Kidney epithelial cell (primary cell): ENCODE results near the gene TPM1. TPM values are rescaled to one million over a fixed set of nuclear protein-coding genes. Genes with fewer than 3 reads are reported as not detected.
"Not testable (repeated sequence)": the region's sequence is repeated elsewhere in the genome, so short reads cannot be mapped to it uniquely, and the experiment has no call there.

Experiments
- DNase-seq: peaks from one replicate; pipeline ENCODE4 v3.0.0-alpha.2; 2010; ENCODE audit warnings: low read depth
- H3K27me3 ChIP-seq: 2 replicates; pipeline ENCODE4 v1.6.0; 2011; ENCODE audit warnings: low read length; ENCODE audit not compliant: control insufficient read depth, insufficient read depth
- H3K36me3 ChIP-seq: 2 replicates; pipeline ENCODE4 v1.5.1; 2011; ENCODE audit warnings: low read length; ENCODE audit not compliant: control insufficient read depth, insufficient read depth
- H3K4me3 ChIP-seq: 2 replicates; pipeline ENCODE4 v1.5.1; 2011; ENCODE audit warnings: low read depth, mild to moderate bottlenecking, control low read depth, low read length
- CTCF ChIP-seq: IDR thresholded peaks from 2 replicates; pipeline ENCODE4 v1.5.1; 2011; ENCODE audit warnings: mild to moderate bottlenecking, moderate library complexity, low read length, control low read depth, inconsistent platforms; ENCODE audit not compliant: insufficient read depth, poor library complexity, severe bottlenecking
- total RNA-seq: library from RNA; depleted of rRNA; stranded (reverse); fragments of >200 nt; gene quantifications from 2 replicates; pipeline ENCODE4 v1.2.3, GENCODE V29; 2015

TPM1 gene
- 818 and 847 TPM in 2 replicates for total RNA-seq

- TF ChIP-seq CTCF = peak; percentile 24
- H3K4me3 ChIP-seq = peak within 1 kb of the TSS; percentile 87
- no peaks in the 10 kb centered on the region for H3K27me3 ChIP-seq
- peak; percentile 67 for DNase-seq
- H3K36me3 ChIP-seq = peaks cover 3% of the 10 kb centered on the region
Observed at GRCh38 chr15:63041974-63042876, at the start of gene TPM1. TSS of gene TPM1 (plus strand) at chr15:63042747. CDS start at chr15:63042830, 83 bp downstream.

- DNase-seq = no peak
- Histone ChIP-seq H3K27me3 (no peaks in the 10 kb centered on the region), H3K4me3 (no peak overlapping the region), H3K36me3 (no peaks in the 10 kb centered on the region)
- TF ChIP-seq CTCF = no peak
Observed at GRCh38 chr15:62993066-62993465, 49.5 kb upstream of the TPM1 start.

GRCh38 chr15:62993632-62994031 lies 48.9 kb upstream of the TPM1 start:
- not testable (repeated sequence) for DNase-seq, H3K4me3 ChIP-seq, H3K27me3 ChIP-seq, H3K36me3 ChIP-seq

- no peak for DNase-seq
- Histone ChIP-seq H3K4me3 (no peak overlapping the region), H3K27me3 (no peaks in the 10 kb centered on the region), H3K36me3 (no peaks in the 10 kb centered on the region)
- TF ChIP-seq CTCF = no peak
Observed at GRCh38 chr15:62994439-62994838, 48.1 kb upstream of the TPM1 start.

- DNase-seq = no peak
Observed at GRCh38 chr15:62994975-62995681, 47.4 kb upstream of the TPM1 start.

More at GRCh38 chr15:62994975-62995681, 47.4 kb upstream of the TPM1 start:
- H3K4me3 ChIP-seq = no peak overlapping the region
- no peaks in the 10 kb centered on the region for H3K36me3 ChIP-seq
- no peak for TF ChIP-seq CTCF
- no peaks in the 10 kb centered on the region for H3K27me3 ChIP-seq
